Endothelial cell of hepatic sinusoid (primary cell): Measurements from ENCODE around the gene MMP13.

Experiments used
- in situ Hi-C: cut with HindIII; loops from 2 replicates; pipeline ENCODE4 v1.10.0; 2017; ENCODE audit warnings: low sequenced_read_pairs

MMP13 gene

GRCh38 chr11:102936864-102937509 lies 18.5 kb downstream of the MMP13 start:
- in situ Hi-C loops: no loop called here

- in situ Hi-C loops: no loop called here
These were observed 20.0 kb downstream of the MMP13 start for GRCh38 chr11:102935514-102935913.

- in situ Hi-C loops: no loop called here
These were observed 20.8 kb downstream of the MMP13 start for GRCh38 chr11:102934735-102935134.

GRCh38 chr11:102933627-102934026 lies 21.9 kb downstream of the MMP13 start:
- in situ Hi-C loops: no loop called here

- in situ Hi-C loops: no loop called here
These were observed 22.9 kb downstream of the MMP13 start for GRCh38 chr11:102932678-102933077.

- in situ Hi-C loops: no loop called here
These were observed 25.1 kb downstream of the MMP13 start for GRCh38 chr11:102930451-102930850.

- in situ Hi-C loops: no loop called here
These were observed 25.6 kb downstream of the MMP13 start for GRCh38 chr11:102929972-102930371.

GRCh38 chr11:102929166-102929565 lies 26.4 kb downstream of the MMP13 start:
- in situ Hi-C loops: no loop called here

- in situ Hi-C loops: no loop called here
These were observed 27.3 kb downstream of the MMP13 start for GRCh38 chr11:102928247-102928646.

- in situ Hi-C loops: no loop called here
These were observed 27.9 kb downstream of the MMP13 start for GRCh38 chr11:102927624-102927990.

- in situ Hi-C loops: no loop called here
These were observed 28.4 kb downstream of the MMP13 start for GRCh38 chr11:102926961-102927623.

GRCh38 chr11:102926517-102926916 lies 29.0 kb downstream of the MMP13 start:
- in situ Hi-C loops: no loop called here

- in situ Hi-C loops: no loop called here
These were observed 29.5 kb downstream of the MMP13 start for GRCh38 chr11:102925988-102926387.

- in situ Hi-C loops: no loop called here
These were observed 30.6 kb downstream of the MMP13 start for GRCh38 chr11:102924851-102925380.

- in situ Hi-C loops: no loop called here
These were observed 33.8 kb downstream of the MMP13 start for GRCh38 chr11:102921587-102922220.

GRCh38 chr11:102920118-102920684 lies 35.3 kb downstream of the MMP13 start:
- in situ Hi-C loops: no loop called here

GRCh38 chr11:102915044-102915375 lies 40.5 kb downstream of the MMP13 start:
- in situ Hi-C loops: no loop called here

GRCh38 chr11:102914238-102915043 lies 41.1 kb downstream of the MMP13 start:
- in situ Hi-C loops: no loop called here

- in situ Hi-C loops: no loop called here
These were observed 43.1 kb downstream of the MMP13 start for GRCh38 chr11:102912482-102912830.

- in situ Hi-C loops: no loop called here
These were observed 43.6 kb downstream of the MMP13 start for GRCh38 chr11:102911758-102912481.
